ENCODE data around the gene C2CD4A.

Gene C2CD4A

GRCh38 chr15:62099094-62099601, 32.4 kb downstream of the C2CD4A start:
- in situ Hi-C loops (cut with MboI; ENCODE audit: low sequenced_read_pairs): no loop called here

GRCh38 chr15:62103431-62103830, 36.7 kb downstream of the C2CD4A start:
- in situ Hi-C loops (cut with MboI; ENCODE audit: low sequenced_read_pairs): no loop called here

GRCh38 chr15:62104401-62104800, 37.6 kb downstream of the C2CD4A start:
- in situ Hi-C loops (cut with MboI; ENCODE audit: low sequenced_read_pairs): no loop called here

GRCh38 chr15:62104846-62105245, 38.1 kb downstream of the C2CD4A start:
- in situ Hi-C loops (cut with MboI; ENCODE audit: low sequenced_read_pairs): no loop called here

GRCh38 chr15:62105266-62105665, 38.5 kb downstream of the C2CD4A start:
- in situ Hi-C loops (cut with MboI; ENCODE audit: low sequenced_read_pairs): no loop called here

GRCh38 chr15:62106096-62106495, 39.3 kb downstream of the C2CD4A start:
- in situ Hi-C loops (cut with MboI; ENCODE audit: low sequenced_read_pairs): no loop called here

GRCh38 chr15:62107571-62108121, 40.9 kb downstream of the C2CD4A start:
- in situ Hi-C loops (cut with MboI; ENCODE audit: low sequenced_read_pairs): no loop called here

- in situ Hi-C loops (cut with MboI; ENCODE audit: low sequenced_read_pairs): no loop called here
These were observed 41.6 kb downstream of the C2CD4A start for GRCh38 chr15:62108411-62108810.

- in situ Hi-C loops (cut with MboI; ENCODE audit: low sequenced_read_pairs): no loop called here
These were observed 42.7 kb downstream of the C2CD4A start for GRCh38 chr15:62109437-62109836.

- in situ Hi-C loops (cut with MboI; ENCODE audit: low sequenced_read_pairs): no loop called here
These were observed 43.4 kb downstream of the C2CD4A start for GRCh38 chr15:62109982-62110851.

- in situ Hi-C loops (cut with MboI; ENCODE audit: low sequenced_read_pairs): no loop called here
These were observed 45.3 kb downstream of the C2CD4A start for GRCh38 chr15:62112081-62112480.

GRCh38 chr15:62112616-62113593, 46.1 kb downstream of the C2CD4A start:
- in situ Hi-C loops (cut with MboI; ENCODE audit: low sequenced_read_pairs): no loop called here

GRCh38 chr15:62115847-62116246, 49.1 kb downstream of the C2CD4A start:
- in situ Hi-C loops (cut with MboI; ENCODE audit: low sequenced_read_pairs): no loop called here

GRCh38 chr15:62118520-62119226, 51.9 kb downstream of the C2CD4A start:
- in situ Hi-C loops (cut with MboI; ENCODE audit: low sequenced_read_pairs): no loop called here

GRCh38 chr15:62119227-62119864, 52.6 kb downstream of the C2CD4A start:
- in situ Hi-C loops (cut with MboI; ENCODE audit: low sequenced_read_pairs): no loop called here

- in situ Hi-C loops (cut with MboI; ENCODE audit: low sequenced_read_pairs): no loop called here
These were observed 53.1 kb downstream of the C2CD4A start for GRCh38 chr15:62119874-62120273.
